Measurements from ENCODE around the gene ACTR6. TPM values are rescaled to one million over a fixed set of nuclear protein-coding genes. Genes with fewer than 3 reads are reported as not detected.

Gene ACTR6
- total and polyA plus RNA-seq, 2 of the 4 experiments (the other 2 are of a cell fraction) = 9.7 to 10.2 TPM

DNA sequence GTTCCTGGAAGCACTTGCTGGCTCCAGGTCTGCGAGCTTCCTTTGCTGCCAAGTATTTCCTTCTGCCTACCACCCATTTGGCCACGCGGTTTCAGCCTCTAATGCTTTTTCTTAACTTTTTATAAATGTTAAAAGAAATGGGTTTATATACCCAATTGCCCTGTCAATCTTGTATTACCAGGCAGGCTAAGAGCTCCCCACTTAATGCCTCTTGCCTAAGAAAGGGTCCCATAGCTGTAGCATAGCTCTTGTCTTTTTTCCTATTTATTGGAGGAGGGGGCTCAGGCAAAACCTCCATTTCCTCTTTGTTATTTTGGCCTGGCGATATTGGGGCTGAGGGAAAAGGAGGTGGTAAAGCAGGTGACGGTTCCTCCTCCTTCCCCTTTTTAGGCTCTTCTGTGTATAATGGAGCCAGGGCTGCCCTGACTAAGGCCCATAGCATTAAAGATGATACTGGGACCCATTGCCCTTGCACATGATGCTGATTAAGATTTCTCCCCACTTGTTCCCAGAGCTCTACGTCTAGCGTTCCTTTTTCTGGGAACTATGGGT, 36.4 kb upstream of the ACTR6 start:
- TF ChIP-seq CEBPB (IDR thresholded peaks at IDR 0.05; ENCODE audit: low read depth, low read length) (no peak), MAFK (IDR thresholded peaks at IDR 0.05; ENCODE audit: low read depth, low read length) (no peak), SMC3 (IDR thresholded peaks at IDR 0.05; ENCODE audit: low read depth, low read length) (no peak)
- TF ChIP-seq, protein P1, sequence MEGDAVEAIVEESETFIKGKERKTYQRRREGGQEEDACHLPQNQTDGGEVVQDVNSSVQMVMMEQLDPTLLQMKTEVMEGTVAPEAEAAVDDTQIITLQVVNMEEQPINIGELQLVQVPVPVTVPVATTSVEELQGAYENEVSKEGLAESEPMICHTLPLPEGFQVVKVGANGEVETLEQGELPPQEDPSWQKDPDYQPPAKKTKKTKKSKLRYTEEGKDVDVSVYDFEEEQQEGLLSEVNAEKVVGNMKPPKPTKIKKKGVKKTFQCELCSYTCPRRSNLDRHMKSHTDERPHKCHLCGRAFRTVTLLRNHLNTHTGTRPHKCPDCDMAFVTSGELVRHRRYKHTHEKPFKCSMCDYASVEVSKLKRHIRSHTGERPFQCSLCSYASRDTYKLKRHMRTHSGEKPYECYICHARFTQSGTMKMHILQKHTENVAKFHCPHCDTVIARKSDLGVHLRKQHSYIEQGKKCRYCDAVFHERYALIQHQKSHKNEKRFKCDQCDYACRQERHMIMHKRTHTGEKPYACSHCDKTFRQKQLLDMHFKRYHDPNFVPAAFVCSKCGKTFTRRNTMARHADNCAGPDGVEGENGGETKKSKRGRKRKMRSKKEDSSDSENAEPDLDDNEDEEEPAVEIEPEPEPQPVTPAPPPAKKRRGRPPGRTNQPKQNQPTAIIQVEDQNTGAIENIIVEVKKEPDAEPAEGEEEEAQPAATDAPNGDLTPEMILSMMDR (conservative IDR thresholded peaks at IDR 0.05; ENCODE audit: low read depth, low read length) = no peak
- dilution Hi-C loops (cut with HindIII; ENCODE audit: low sequenced_read_pairs, unreplicated experiment) = no loop called here
- no peak overlapping the region for H2AK9ac ChIP-seq (replicated peaks; ENCODE audit: low read depth, low read length, poor library complexity)
- ATAC-seq (ENCODE audit: low read depth) (no peak), DNase-seq (no peak)
- no peaks in the 10 kb centered on the region for H3K4me1 ChIP-seq (ENCODE audit: control insufficient read depth, insufficient read depth, low read length)
- H3K36me3 ChIP-seq (ENCODE audit: control insufficient read depth, insufficient read depth, low read length) = no peaks in the 10 kb centered on the region
- intact Hi-C loops (cut with micrococcal nuclease) = no loop called here
- H2BK5ac ChIP-seq (ENCODE audit: low read depth, low read length, poor library complexity, severe bottlenecking) = no peak overlapping the region
- H4K20me1 ChIP-seq (ENCODE audit: insufficient read depth, low read length) = no peaks in the 10 kb centered on the region
- H3K4me3 ChIP-seq (ENCODE audit: insufficient read depth, low read depth, low read length) = no peak overlapping the region
- no CpG with 5 or more reads among the region's 7 CpGs for WGBS, 2 experiments (ENCODE audit: extremely low coverage in 2 of 2, insufficient read length in 1 of 2)
- no peaks in the 10 kb centered on the region for H3K9me3 ChIP-seq (ENCODE audit: control insufficient read depth, insufficient read depth, low read length)
- H3K14ac ChIP-seq (replicated peaks; ENCODE audit: low read depth, low read length) = no peak overlapping the region
- H2BK20ac ChIP-seq (ENCODE audit: low read depth, low read length) = no peak overlapping the region
- no peaks in the 10 kb centered on the region for H3K79me1 ChIP-seq (ENCODE audit: low read depth in 1 of 2, low read length in 2 of 2)
- POLR2A ChIA-PET (ENCODE audit: unreplicated experiment) = no interaction called here
- CTCF ChIA-PET = interaction anchor here (0.8 to 1.5 kb wide), 4 partner anchors 9 to 37 kb away, joined by 3 to 5 read pairs (median 3); partner anchors contain the start of gene ACTR6
- no TSS peak for BruUV-seq (replicated peaks)
- no peak overlapping the region for H4K8ac ChIP-seq (ENCODE audit: low read depth in 2 of 2, low read length in 2 of 2)
- no peak overlapping the region for H3K56ac ChIP-seq (ENCODE audit: extremely low read depth, insufficient read depth, low read length)
- H3K9ac ChIP-seq (ENCODE audit: low read depth, low read length) = no peak overlapping the region
- H3K27me3 ChIP-seq (ENCODE audit: control insufficient read depth, insufficient read depth, low read length) = peaks cover 4% of the 10 kb centered on the region; the same call in 1 of the 2 replicates
- peak overlapping the region; percentile 19; the same call in 1 of the 2 replicates for H3K4me2 ChIP-seq (ENCODE audit: low read depth, low read length)
- in situ Hi-C loops (cut with MboI; ENCODE audit: low sequenced_read_pairs) = no loop called here
- H3K9me1 ChIP-seq (ENCODE audit: insufficient read depth, low read length) = no peaks in the 10 kb centered on the region
- no peak overlapping the region for H3K27ac ChIP-seq (ENCODE audit: insufficient read depth, low read length)
- H2AK5ac ChIP-seq (ENCODE audit: low read depth, low read length) = no peak overlapping the region
- H3K18ac ChIP-seq (ENCODE audit: low read depth, low read length) = no peak overlapping the region
- H4K91ac ChIP-seq (ENCODE audit: insufficient read depth, low read depth, low read length) = no peak overlapping the region
- no peak overlapping the region for H4K5ac ChIP-seq (ENCODE audit: low read depth, low read length)
- H3K23ac ChIP-seq (ENCODE audit: low read depth, low read length) = no peak overlapping the region
- H2BK15ac ChIP-seq (ENCODE audit: low read depth, low read length) = no peak overlapping the region
- no peak overlapping the region for H3K4ac ChIP-seq (ENCODE audit: low read depth, low read length)
- no peak overlapping the region for H2BK120ac ChIP-seq (ENCODE audit: low read depth, low read length)
- peak overlapping the region; percentile 53 for H2AFZ ChIP-seq (replicated peaks; ENCODE audit: low read length, poor library complexity)

Data from IMR-90 (cell line).